GM12892 (cell line): ENCODE data around the gene EOGT. TPM values are rescaled to one million over a fixed set of nuclear protein-coding genes. Genes with fewer than 3 reads are reported as not detected.

Experiments
- DNase-seq: peaks from one replicate; pipeline ENCODE4 v3.0.0; 2011; ENCODE audit not compliant: insufficient read length
- FAIRE-seq: peaks from 2 replicates; lab custom pipeline; 2011; peaks lifted over from hg19 to GRCh38; lab: Jason Lieb, UNC
- POLR2A ChIP-seq: IDR thresholded peaks from 2 replicates; pipeline ENCODE4 v1.6.1; 2011; ENCODE audit warnings: low read depth, low read length, control low read depth
- POLR2AphosphoS5 ChIP-seq: IDR thresholded peaks from 2 replicates; pipeline ENCODE4 v1.6.1; 2011; ENCODE audit warnings: low read depth, low read length, control low read depth
- TAF1 ChIP-seq: IDR thresholded peaks from 2 replicates; pipeline ENCODE4 v1.6.1; 2011; ENCODE audit warnings: low read depth, mild to moderate bottlenecking, control low read depth, low read length, borderline replicate concordance
- polyA plus RNA-seq: library from polyadenylated mRNA; unstranded; fragments of >200 nt; gene quantifications from one replicate; pipeline ENCODE4 v1.2.1, GENCODE V29; 2012; ENCODE audit warnings: missing spikeins, inconsistent platforms; ENCODE audit not compliant: missing spikeins

The EOGT gene
- polyA plus RNA-seq: 5.4 TPM

DNA sequence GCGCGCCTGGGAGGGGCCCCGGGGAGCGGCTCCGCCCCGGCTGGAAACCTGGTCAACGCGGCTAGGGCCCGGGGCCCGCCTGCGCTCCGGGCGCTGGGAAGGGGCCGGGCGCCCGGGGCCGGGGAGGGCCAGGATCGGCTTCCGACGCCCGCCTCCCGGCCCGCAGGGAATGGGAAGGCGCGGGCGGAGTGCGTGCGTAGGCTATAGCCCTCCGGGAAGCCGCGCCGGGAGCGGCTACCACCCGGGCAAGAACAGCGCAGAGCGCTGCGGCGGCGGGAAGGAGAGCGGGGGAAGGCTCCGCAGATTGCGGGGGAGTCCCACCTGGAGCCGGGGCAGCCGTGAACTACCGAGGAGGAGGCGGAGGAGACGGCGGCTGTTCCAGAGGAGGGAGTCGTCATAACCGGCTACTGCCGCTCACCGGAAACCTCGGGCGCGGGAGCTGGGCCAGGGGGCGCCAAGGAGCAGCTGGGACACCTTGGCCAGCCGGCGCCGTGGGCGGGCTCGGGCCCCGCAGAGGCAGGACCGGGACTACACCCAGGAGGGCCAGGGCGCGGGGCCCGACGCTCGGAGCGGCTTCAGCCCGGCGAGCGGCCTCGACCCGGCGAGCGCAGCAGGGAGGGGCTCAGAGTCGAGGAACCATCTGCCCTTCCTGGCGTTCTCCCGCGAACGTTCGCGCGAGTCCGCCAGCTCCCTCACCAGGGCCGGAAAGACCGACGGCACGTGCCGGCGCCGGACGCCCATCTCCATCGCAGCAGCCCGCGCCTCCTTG, at the start of gene EOGT:
TSS of gene EOGT (minus strand) at position 432 of the 769 bp plus-strand sequence. CDS start 3,838 bp downstream, outside the sequence.
- DNase-seq: peak; percentile 75
- peak; percentile 92 for FAIRE-seq
- no peak for TF ChIP-seq TAF1
- TF ChIP-seq POLR2A: peak; percentile 67; the same call in 1 of the 2 replicates
- TF ChIP-seq POLR2AphosphoS5: peak; percentile 62; the same call in 1 of the 2 replicates

- DNase-seq (no peak), FAIRE-seq (no peak)
- TF ChIP-seq POLR2A (no peak), TAF1 (no peak), POLR2AphosphoS5 (no peak)
Measured at GRCh38 chr3:69059688-69060087, 46.2 kb upstream of the EOGT start.

DNA sequence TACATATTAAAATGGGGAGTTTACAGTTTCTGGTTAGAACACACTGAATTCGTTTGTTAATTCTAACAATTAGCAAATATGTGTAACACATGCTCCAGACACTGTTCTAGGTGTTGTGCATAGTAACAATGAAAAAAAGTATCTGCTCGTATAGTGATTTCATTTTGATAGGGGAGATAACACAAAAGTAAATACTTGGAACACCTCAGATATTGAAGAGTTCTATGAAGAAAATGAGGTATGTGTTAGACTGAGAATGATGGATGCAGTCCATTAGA, 45.4 kb upstream of the EOGT start:
- TF ChIP-seq POLR2AphosphoS5: no peak
- no peak for TF ChIP-seq POLR2A
- TF ChIP-seq TAF1: no peak
- DNase-seq (no peak), FAIRE-seq (no peak)

DNA sequence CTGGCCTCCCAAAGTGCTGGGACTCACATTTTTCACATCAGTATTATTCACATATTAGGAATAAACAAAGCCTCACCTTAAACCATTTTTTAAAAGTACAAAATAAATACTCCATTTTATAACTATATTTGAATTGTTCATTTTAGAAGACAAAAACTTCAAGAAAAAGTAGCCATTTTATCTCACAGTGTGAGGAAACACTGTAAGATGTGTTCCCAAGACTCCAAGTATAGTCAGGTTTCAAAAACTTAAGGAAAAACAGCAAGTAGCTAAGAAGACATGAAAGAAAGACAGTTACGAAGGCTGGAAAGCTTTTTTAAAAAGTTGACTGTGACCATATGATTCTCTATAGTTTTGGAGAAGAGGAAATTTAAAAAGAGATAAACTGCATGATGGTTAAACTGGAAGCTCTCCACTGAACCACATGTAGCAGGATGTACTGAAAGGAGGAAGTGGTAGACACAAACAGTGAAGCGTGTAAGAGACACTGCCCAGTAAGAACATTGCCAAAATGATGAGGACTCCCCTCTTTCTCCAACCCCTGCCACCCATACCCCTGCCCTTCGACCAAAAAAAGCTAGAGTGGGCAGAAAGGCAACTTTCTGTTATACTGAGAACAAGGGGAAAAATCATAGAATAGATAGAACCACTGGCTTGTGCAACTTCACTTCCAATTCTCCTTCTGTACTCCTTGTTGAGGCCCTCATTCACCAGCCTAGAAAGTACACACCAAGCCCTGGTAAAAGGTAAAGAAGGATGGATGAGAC, 44.9 kb upstream of the EOGT start:
- peak; percentile 90 for FAIRE-seq
- TF ChIP-seq TAF1 (no peak), POLR2AphosphoS5 (no peak), POLR2A (no peak)
- DNase-seq: no peak

DNA sequence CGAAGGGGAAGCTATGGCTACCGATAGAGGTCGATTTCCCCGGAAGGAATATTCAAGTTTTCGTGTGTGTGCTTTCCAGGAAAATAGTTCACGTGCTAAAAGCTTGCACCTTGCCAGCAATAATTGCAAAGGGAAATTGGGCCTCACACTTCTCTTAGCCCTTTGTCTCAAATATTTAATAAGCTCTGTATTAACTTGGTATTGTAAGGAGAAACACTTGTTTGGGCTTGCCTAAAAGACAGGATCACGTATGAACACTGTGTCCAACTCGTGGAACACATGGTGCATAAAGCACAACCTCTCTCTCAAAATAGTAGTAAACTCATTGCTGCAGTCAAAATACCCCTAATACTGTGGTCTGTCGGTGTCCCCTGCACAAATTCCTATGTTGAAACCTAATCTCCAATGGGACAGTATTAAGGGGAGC, 39.0 kb upstream of the EOGT start:
- TF ChIP-seq POLR2A (no peak), POLR2AphosphoS5 (no peak), TAF1 (no peak)
- DNase-seq (no peak), FAIRE-seq (no peak)

- TF ChIP-seq TAF1 (no peak), POLR2AphosphoS5 (no peak; the same call in 1 of the 2 replicates), POLR2A (peak; percentile 49)
- FAIRE-seq: peak; percentile 100
- peak; percentile 64 for DNase-seq
Measured at GRCh38 chr3:69051756-69052471, 38.4 kb upstream of the EOGT start, which contains the start of gene TMF1. Gene TMF1, minus strand, starts transcription at chr3:69052333. Its CDS starts 247 bp downstream, at chr3:69052086.

GRCh38 chr3:69048990-69049389, 35.5 kb upstream of the EOGT start:
- TF ChIP-seq POLR2A (no peak), TAF1 (no peak), POLR2AphosphoS5 (no peak)
- no peak for DNase-seq
- FAIRE-seq: no peak

DNA sequence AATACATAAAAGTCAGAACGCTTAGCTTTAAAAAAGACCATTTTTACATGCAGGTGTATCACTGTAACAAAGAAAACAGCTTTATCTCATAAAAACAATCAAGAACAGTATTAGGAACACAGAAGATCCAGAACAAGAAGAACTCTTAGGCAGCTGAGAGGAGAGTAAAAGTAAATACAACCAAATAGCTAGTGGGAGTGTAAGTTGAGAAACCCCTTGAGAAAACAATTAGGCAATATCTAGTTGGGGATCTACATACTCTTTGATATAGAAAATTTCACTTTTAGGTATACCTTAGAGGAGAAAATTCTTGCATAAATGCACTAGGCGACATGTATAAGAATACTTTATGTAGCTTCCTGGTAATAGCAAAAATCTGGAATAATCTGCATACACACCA, 31.1 kb upstream of the EOGT start:
- TF ChIP-seq POLR2AphosphoS5 (no peak), POLR2A (no peak), TAF1 (no peak)
- no peak for FAIRE-seq
- DNase-seq: no peak

DNA sequence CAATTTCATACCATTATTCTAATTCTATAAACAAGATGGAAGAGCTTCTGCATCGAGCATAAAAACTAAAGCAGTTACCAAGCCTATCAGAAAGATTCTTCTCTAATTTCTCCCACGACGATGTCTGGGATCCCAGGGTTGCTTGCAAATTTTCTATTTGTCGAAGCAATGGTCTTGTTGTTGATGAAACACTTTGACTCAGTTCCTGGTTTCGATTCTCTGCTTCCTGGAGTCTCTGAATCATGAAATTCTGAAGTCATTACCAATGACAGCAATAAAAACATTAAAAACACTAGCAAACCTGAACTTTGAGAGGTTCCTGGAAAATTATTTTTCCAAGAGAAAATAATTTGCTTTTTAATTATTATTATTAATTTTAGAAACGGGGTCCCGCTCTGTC, 20.0 kb upstream of the EOGT start:
- FAIRE-seq: no peak

DNA sequence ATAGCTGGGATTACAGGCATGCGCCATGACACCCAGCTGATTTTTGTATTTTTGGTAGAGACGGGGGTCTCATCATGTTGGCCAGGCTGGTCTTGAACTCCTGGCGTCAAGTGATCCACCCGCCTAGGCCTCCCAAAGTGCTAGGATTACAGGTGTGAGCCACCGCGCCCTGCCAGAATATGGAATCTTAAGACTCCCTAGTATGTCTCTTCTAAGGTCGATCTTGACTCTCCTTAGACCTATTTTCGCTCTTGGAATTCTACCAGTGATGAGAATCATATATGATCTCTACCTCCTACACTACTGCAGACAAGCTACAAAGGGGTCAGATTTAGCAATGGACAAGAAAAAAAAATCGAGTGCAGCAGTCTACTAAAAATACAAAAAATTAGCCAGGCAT, 19.3 kb upstream of the EOGT start:
- no peak for DNase-seq
- FAIRE-seq: no peak
- TF ChIP-seq POLR2A (no peak), TAF1 (no peak), POLR2AphosphoS5 (no peak)

More for the DNA sequence above, 20.0 kb upstream of the EOGT start:
- no peak for TF ChIP-seq POLR2AphosphoS5
- no peak for TF ChIP-seq POLR2A
- no peak for TF ChIP-seq TAF1
- no peak for DNase-seq

- TF ChIP-seq TAF1 (no peak), POLR2AphosphoS5 (no peak), POLR2A (no peak)
- DNase-seq (no peak), FAIRE-seq (no peak)
Measured at GRCh38 chr3:69032142-69032541, 18.7 kb upstream of the EOGT start.
